Erythroblast (primary cell): Measurements from ENCODE around the gene GAS6.
"Not testable (repeated sequence)": the region's sequence is repeated elsewhere in the genome, so short reads cannot be mapped to it uniquely, and the experiment has no call there.

Experiments
- GATA1 ChIP-seq: IDR thresholded peaks from 2 replicates; pipeline ENCODE4 v1.6.1; 2011; ENCODE audit warnings: low read depth, mild to moderate bottlenecking, control low read depth, low read length, moderate library complexity
- POLR2A ChIP-seq: IDR thresholded peaks from 2 replicates; pipeline ENCODE4 v1.6.1; 2011; ENCODE audit warnings: mild to moderate bottlenecking, low read length

- not testable (repeated sequence) for TF ChIP-seq GATA1, POLR2A
Measured at GRCh38 chr13:113789931-113790330, 73.9 kb downstream of the GAS6 start.
